Thyroid gland (tissue), 4 donors: ENCODE data around the gene ADGRD1.

Experiments used
- CTCF ChIP-seq, 6 experiments: fragments of 200-600 bp in 3 of 6; fragments of 450-650 bp in 3 of 6; sonication (generic) in 3 of 6; IDR thresholded peaks; one replicate each; pipeline ENCODE4 v1.5.1; 2016 to 2019; ENCODE audit warnings: antibody characterized with exemption in 6 of 6, mild to moderate bottlenecking in 2 of 6, inconsistent platforms in 1 of 6, moderate library complexity in 1 of 6
- POLR2A ChIP-seq, 2 donors: fragments of 450-650 bp; IDR thresholded peaks; one replicate each; pipeline ENCODE4 v1.6.1; 2017; ENCODE audit warnings: antibody characterized with exemption in 2 of 2, mild to moderate bottlenecking in 2 of 2, moderate library complexity in 1 of 2

GRCh38 chr12:131152587-131152986, 198.9 kb downstream of the ADGRD1 start:
- TF ChIP-seq POLR2A (IDR thresholded peaks at IDR 0.05) (no peak), CTCF (IDR thresholded peaks at IDR 0.05) (no peak)
